ENCODE results near the gene OPN1SW.

- TF ChIP-seq EZH2phosphoT487 (IDR thresholded peaks at IDR 0.05; ENCODE audit: insufficient read depth, low read depth) (no peak), EZH2 (IDR thresholded peaks at IDR 0.05; ENCODE audit: insufficient read depth, poor library complexity, severe bottlenecking) (no peak)
Observed at GRCh38 chr7:128790315-128791041, 14.9 kb upstream of the OPN1SW start.

Measured in GM23248 (cell line).